Keratinocyte (primary cell): ENCODE measurements around the gene BTBD8. TPM values are rescaled to one million over a fixed set of nuclear protein-coding genes. Genes with fewer than 3 reads are reported as not detected.

ENCODE experiments used
- DNase-seq: peaks from one replicate; pipeline ENCODE4 v3.0.0-alpha.2; 2011; ENCODE audit warnings: low read depth, missing footprints, low spot score
- FAIRE-seq: peaks from 2 replicates; lab custom pipeline; 2011; peaks lifted over from hg19 to GRCh38; lab: Jason Lieb, UNC
- H2AFZ ChIP-seq: 2 replicates; pipeline ENCODE4 v1.6.0; 2012; ENCODE audit warnings: low read length, control low read depth, inconsistent platforms; ENCODE audit not compliant: control insufficient read depth
- H3K27ac ChIP-seq: 2 replicates; pipeline ENCODE4 v1.5.1; 2011; ENCODE audit warnings: low read length; ENCODE audit not compliant: control insufficient read depth, insufficient read depth
- H3K27me3 ChIP-seq: 3 replicates; pipeline ENCODE4 v1.6.0; 2011; ENCODE audit warnings: low read length; ENCODE audit not compliant: control insufficient read depth, insufficient read depth; ENCODE audit errors: extremely low read depth
- H3K36me3 ChIP-seq, 2 experiments: 2 replicates in 1 of 2; 3 replicates in 1 of 2; pipeline ENCODE4 v1.5.1; 2011; ENCODE audit warnings: low read length in 2 of 2, mild to moderate bottlenecking in 1 of 2; ENCODE audit not compliant: control insufficient read depth in 2 of 2, insufficient read depth in 2 of 2; ENCODE audit errors: extremely low read depth in 1 of 2
- H3K4me1 ChIP-seq: 3 replicates; pipeline ENCODE4 v1.5.1; 2011; ENCODE audit warnings: low read length; ENCODE audit not compliant: control insufficient read depth, insufficient read depth; ENCODE audit errors: extremely low read depth
- H3K4me2 ChIP-seq: 3 replicates; pipeline ENCODE4 v1.6.0; 2011; ENCODE audit warnings: low read depth, low read length; ENCODE audit not compliant: control insufficient read depth, insufficient read depth; ENCODE audit errors: extremely low read depth
- H3K4me3 ChIP-seq, 3 experiments: fragments of 200-600 bp in 1 of 3; sonication (generic) in 1 of 3; 2 replicates in 2 of 3; 3 replicates in 1 of 3; pipeline ENCODE4 v1.5.1; 2011 to 2016; ENCODE audit warnings: low read length in 3 of 3, mild to moderate bottlenecking in 3 of 3, control low read depth in 2 of 3, inconsistent platforms in 1 of 3, low read depth in 1 of 3, mixed read lengths in 1 of 3, mixed run types in 1 of 3, moderate library complexity in 1 of 3; ENCODE audit not compliant: control insufficient read depth in 2 of 3, insufficient read depth in 2 of 3; ENCODE audit errors: extremely low read depth in 1 of 3
- H3K79me2 ChIP-seq: 2 replicates; pipeline ENCODE4 v1.6.0; 2012; ENCODE audit warnings: low read length; ENCODE audit not compliant: control insufficient read depth, insufficient read depth
- H3K9ac ChIP-seq: 3 replicates; pipeline ENCODE4 v1.6.0; 2011; ENCODE audit warnings: low read length; ENCODE audit not compliant: control insufficient read depth, insufficient read depth; ENCODE audit errors: extremely low read depth
- H3K9me1 ChIP-seq: 3 replicates; pipeline ENCODE4 v1.6.0; 2011; ENCODE audit warnings: low read length; ENCODE audit not compliant: control insufficient read depth, insufficient read depth; ENCODE audit errors: extremely low read depth
- H3K9me3 ChIP-seq: 2 replicates; pipeline ENCODE4 v1.5.1; 2012; ENCODE audit warnings: low read depth, low read length; ENCODE audit not compliant: control insufficient read depth
- H4K20me1 ChIP-seq: 3 replicates; pipeline ENCODE4 v1.6.0; 2011; ENCODE audit warnings: low read length; ENCODE audit not compliant: control insufficient read depth, insufficient read depth; ENCODE audit errors: extremely low read depth
- EZH2 ChIP-seq: IDR thresholded peaks from one replicate; pipeline ENCODE4 v1.6.1; 2012; ENCODE audit warnings: inconsistent platforms, mild to moderate bottlenecking, low read length, moderate library complexity
- dilution Hi-C: fragments of 300-500 bp; cut with MboI; formaldehyde crosslinking; loops from one replicate; pipeline ENCODE4 v1.7.0; 2020; ENCODE audit warnings: low sequenced_read_pairs; ENCODE audit not compliant: extremely low pct_ligation_motif_present
- polyA plus RNA-seq, 5 experiments: library from polyadenylated mRNA; depleted of rRNA in 3 of 5; stranded (reverse) in 3 of 5; stranded (forward) in 1 of 5; unstranded in 1 of 5; fragments of >200 nt; gene quantifications; 1 replicate in 1 of 5; 2 replicates in 3 of 5; 3 replicates in 1 of 5; pipeline versions ENCODE4 v1.2.1 to v1.2.3, GENCODE V29; 2011 to 2012; ENCODE audit warnings: missing spikeins in 2 of 5, low read depth in 1 of 5, low replicate concordance in 1 of 5
- TF ChIP-seq, protein P1 (sequence below), 3 experiments: IDR thresholded peaks in 1 of 3; conservative IDR thresholded peaks in 1 of 3; optimal IDR thresholded peaks in 1 of 3; 2 replicates in 2 of 3; 3 replicates in 1 of 3; pipeline versions ENCODE3 to v1.5.1; 2011; ENCODE audit warnings: low read length in 3 of 3, mild to moderate bottlenecking in 3 of 3, moderate library complexity in 2 of 3, control low read depth in 1 of 3, inconsistent platforms in 1 of 3; ENCODE audit not compliant: insufficient read depth in 2 of 3; ENCODE audit errors: extremely low read depth in 1 of 3

Gene BTBD8
- polyA plus RNA-seq, 1 donor (not counting 4 experiments of a cell fraction or from before 2014, with no cell fraction given), result 1.4 TPM

DNA sequence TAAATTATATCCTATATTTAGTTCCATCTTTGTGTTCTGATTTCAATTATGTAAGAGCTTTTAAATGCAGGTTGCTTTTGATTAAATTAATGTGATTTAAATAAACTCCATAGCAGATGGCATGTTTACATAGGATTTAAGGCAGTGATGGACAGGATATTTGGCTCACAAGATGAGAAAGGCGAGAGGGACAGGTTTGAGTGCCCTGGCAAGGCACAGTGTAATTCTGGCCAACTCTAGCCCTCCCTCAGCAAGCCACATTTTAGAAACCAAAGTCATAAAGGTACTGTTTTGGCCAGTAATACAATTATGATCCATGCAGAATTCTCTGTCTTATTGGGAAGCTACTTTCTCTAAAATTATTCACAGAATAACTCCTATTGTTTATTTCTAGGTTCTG, 87.0 kb downstream of the BTBD8 start:
- H3K4me2 ChIP-seq, result no peak overlapping the region
- H3K9me1 ChIP-seq, result no peaks in the 10 kb centered on the region
- no peaks in the 10 kb centered on the region for H4K20me1 ChIP-seq
- no peaks in the 10 kb centered on the region for H3K4me1 ChIP-seq
- dilution Hi-C loops, result no loop called here
- no peaks in the 10 kb centered on the region for H3K79me2 ChIP-seq
- no peaks in the 10 kb centered on the region for H3K36me3 ChIP-seq
- DNase-seq, result no peak
- TF ChIP-seq, protein P1, sequence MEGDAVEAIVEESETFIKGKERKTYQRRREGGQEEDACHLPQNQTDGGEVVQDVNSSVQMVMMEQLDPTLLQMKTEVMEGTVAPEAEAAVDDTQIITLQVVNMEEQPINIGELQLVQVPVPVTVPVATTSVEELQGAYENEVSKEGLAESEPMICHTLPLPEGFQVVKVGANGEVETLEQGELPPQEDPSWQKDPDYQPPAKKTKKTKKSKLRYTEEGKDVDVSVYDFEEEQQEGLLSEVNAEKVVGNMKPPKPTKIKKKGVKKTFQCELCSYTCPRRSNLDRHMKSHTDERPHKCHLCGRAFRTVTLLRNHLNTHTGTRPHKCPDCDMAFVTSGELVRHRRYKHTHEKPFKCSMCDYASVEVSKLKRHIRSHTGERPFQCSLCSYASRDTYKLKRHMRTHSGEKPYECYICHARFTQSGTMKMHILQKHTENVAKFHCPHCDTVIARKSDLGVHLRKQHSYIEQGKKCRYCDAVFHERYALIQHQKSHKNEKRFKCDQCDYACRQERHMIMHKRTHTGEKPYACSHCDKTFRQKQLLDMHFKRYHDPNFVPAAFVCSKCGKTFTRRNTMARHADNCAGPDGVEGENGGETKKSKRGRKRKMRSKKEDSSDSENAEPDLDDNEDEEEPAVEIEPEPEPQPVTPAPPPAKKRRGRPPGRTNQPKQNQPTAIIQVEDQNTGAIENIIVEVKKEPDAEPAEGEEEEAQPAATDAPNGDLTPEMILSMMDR (optimal IDR thresholded peaks at IDR 0.05 in 1 of 3, IDR thresholded peaks at IDR 0.05 in 1 of 3, conservative IDR thresholded peaks at IDR 0.05 in 1 of 3; ENCODE audit: extremely low read depth in 1 of 3, insufficient read depth in 2 of 3, low read length in 3 of 3), result no peak
- TF ChIP-seq EZH2, result no peak
- no peak overlapping the region for H3K9ac ChIP-seq
- H3K27me3 ChIP-seq, result no peaks in the 10 kb centered on the region
- no peak overlapping the region for H3K27ac ChIP-seq
- H3K9me3 ChIP-seq, result no peaks in the 10 kb centered on the region
- no peak overlapping the region for H3K4me3 ChIP-seq
- no peak overlapping the region for H2AFZ ChIP-seq
- no peak for FAIRE-seq

DNA sequence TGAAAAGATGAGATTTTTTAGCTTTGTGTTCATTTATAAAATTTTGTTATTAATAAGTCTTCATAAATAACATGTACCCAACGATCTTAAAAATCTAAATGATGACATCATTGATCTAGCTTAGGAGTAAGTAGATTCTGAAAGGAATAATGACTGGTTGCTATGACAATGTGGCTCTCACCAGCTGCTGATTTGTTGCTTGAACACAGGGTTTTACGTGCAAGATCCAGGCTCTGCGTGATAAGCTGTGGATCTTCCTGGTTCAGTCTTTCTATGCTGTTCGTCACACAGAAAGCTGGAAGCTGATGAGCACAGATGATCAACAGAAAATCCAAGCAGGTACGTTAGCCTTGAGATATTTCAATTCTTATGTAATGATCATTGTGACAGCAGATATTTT, 88.5 kb downstream of the BTBD8 start:
- no peak for DNase-seq
- Histone ChIP-seq H2AFZ (no peak overlapping the region), H3K27me3 (no peaks in the 10 kb centered on the region), H3K9me1 (no peaks in the 10 kb centered on the region), H3K4me1 (no peaks in the 10 kb centered on the region), H3K79me2 (no peaks in the 10 kb centered on the region), H3K4me3 (no peak overlapping the region), H3K36me3 (no peaks in the 10 kb centered on the region), H3K9me3 (no peaks in the 10 kb centered on the region), H3K4me2 (no peak overlapping the region), H4K20me1 (no peaks in the 10 kb centered on the region), H3K27ac (no peak overlapping the region), H3K9ac (no peak overlapping the region)
- TF ChIP-seq, protein P1 (optimal IDR thresholded peaks at IDR 0.05 in 1 of 3, IDR thresholded peaks at IDR 0.05 in 1 of 3, conservative IDR thresholded peaks at IDR 0.05 in 1 of 3; ENCODE audit: extremely low read depth in 1 of 3, insufficient read depth in 2 of 3, low read length in 3 of 3), result no peak
- FAIRE-seq, result no peak
- dilution Hi-C loops, result no loop called here
